Measurements from ENCODE around the gene NOS3.

NOS3 gene

GRCh38 chr7:150964593-150965111, 26.2 kb upstream of the NOS3 start:
- no peak overlapping the region for H3K4me3 ChIP-seq (ENCODE audit: control insufficient read depth, low read depth, low read length)
- DNase-seq (ENCODE audit: low read depth) = no peak
- TF ChIP-seq CTCF (conservative IDR thresholded peaks at IDR 0.05; ENCODE audit: control insufficient read depth, insufficient read depth, low read depth, low read length) = no peak

DNA sequence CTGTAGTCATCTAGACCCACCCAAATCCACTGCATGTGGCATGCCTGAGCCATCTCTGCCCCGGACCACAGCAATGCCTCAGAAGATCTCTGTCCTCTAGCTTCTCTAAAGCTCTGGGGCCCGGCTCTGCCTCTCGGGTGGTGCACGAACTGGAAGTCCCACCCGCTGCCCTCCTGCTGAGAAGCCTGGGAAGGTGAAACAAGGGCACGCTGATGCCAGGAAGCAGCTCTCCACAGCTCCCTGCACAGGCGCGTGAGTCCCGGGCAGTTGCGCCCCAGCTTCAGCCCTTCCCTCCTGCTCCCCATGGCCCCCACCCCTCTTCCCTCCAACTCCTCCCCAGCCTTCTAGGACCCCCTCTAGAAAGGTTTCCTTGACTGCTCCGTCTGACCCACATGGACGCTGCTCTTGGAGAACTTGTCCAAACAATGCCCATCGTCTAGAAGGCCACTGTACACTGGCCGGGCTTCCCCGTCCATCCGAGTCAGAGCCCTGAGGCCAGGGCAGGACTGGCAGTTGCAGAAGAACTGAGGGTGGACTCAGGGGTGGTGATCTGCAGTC, 25.5 kb upstream of the NOS3 start:
- no peak for TF ChIP-seq CTCF (conservative IDR thresholded peaks at IDR 0.05; ENCODE audit: control insufficient read depth, insufficient read depth, low read depth, low read length)
- H3K4me3 ChIP-seq (ENCODE audit: control insufficient read depth, low read depth, low read length) = no peak overlapping the region
- no peak for DNase-seq (ENCODE audit: low read depth)

- no peak for DNase-seq (ENCODE audit: low read depth)
- no peak overlapping the region for H3K4me3 ChIP-seq (ENCODE audit: control insufficient read depth, low read depth, low read length)
- TF ChIP-seq CTCF (conservative IDR thresholded peaks at IDR 0.05; ENCODE audit: control insufficient read depth, insufficient read depth, low read depth, low read length) = no peak
Measured at GRCh38 chr7:150966002-150966401, 24.8 kb upstream of the NOS3 start.

DNA sequence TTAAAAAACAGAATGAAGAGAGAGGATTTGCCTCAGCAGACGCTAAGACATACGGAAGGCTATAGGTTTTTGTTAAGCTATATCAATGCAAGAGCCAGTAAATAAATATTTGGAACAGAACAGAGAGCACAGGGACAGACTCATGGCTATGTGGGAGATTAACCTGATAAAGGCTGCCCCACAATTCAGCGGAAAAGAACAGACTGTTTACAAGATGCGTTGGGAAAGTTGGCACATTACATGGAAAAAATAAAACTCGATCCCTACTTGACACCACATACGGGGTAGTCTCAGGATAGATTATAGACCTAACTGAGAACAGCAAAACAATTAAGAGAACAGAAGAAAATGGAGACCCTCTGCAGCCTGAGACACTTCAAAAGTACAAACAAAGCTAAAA, 23.5 kb upstream of the NOS3 start:
- DNase-seq (ENCODE audit: low read depth) = no peak
- no peak overlapping the region for H3K4me3 ChIP-seq (ENCODE audit: control insufficient read depth, low read depth, low read length)
- no peak for TF ChIP-seq CTCF (conservative IDR thresholded peaks at IDR 0.05; ENCODE audit: control insufficient read depth, insufficient read depth, low read depth, low read length)

DNA sequence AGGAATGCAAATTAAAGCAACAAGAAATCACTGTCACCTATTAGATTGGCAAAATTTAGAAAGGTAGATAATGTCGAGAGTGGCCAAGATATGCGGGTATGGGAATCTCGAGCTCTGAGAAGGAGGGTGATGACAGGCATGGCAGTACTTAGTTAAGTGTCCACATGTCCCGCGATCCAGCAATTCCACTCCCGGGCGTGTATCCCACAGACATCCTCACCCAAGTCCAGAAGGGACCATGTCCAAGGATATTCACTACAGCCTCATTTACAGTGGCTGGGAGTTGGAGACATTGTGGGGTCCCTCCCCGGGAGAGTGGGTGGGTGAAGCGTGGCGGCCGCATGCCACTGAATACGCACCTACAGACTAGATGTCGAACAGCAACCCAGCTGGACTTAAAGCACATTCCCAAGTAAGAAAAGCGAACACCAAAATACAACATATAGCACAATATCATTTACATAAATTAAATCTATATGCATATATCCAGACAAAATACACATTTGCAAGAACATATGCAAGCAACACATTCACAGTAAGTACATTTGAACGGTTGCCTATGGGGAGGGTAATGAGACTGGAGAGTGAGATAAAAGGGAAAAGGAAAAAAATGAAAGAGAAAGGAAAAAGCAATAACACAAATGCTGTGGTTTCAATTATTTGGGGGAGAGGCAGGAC, 22.6 kb upstream of the NOS3 start:
- no peak for TF ChIP-seq CTCF (conservative IDR thresholded peaks at IDR 0.05; ENCODE audit: control insufficient read depth, insufficient read depth, low read depth, low read length)
- no peak overlapping the region for H3K4me3 ChIP-seq (ENCODE audit: control insufficient read depth, low read depth, low read length)
- no peak for DNase-seq (ENCODE audit: low read depth)

GRCh38 chr7:150968734-150969372, 22.0 kb upstream of the NOS3 start:
- no peak for DNase-seq (ENCODE audit: low read depth)
- TF ChIP-seq CTCF (conservative IDR thresholded peaks at IDR 0.05; ENCODE audit: control insufficient read depth, insufficient read depth, low read depth, low read length) = no peak
- H3K4me3 ChIP-seq (ENCODE audit: control insufficient read depth, low read depth, low read length) = no peak overlapping the region
